NCI-H2227 (cell line): ENCODE results near the gene ADIPOR1.
A peak's percentile ranks its signal among the peaks of the same experiment; 100 is the strongest.

Source experiments
- DNase-seq: peaks from one replicate; lab custom pipeline; 2025; ENCODE audit not compliant: unreplicated experiment; lab: John Stamatoyannopoulos, UW

Gene ADIPOR1

DNA sequence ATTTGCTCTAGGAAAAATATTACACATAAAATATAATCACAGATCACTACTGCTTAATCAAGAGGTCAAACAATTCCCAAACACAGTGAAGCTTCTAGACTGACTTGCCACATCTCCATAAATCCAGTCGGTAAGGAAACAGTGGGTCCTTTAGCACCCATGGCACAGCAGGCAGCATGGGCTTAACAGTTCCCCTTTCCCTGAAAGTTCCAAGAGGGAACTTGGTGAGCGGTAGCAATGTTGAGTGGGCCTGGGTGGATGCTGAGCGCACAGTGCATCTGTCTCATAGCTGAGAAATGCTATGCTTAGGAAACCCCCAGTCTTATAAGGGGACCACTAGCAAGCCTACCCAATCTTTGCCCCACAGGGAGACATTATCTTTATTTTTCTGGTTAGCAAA is 16.7 kb upstream of the ADIPOR1 start:
- no peak for DNase-seq

GRCh38 chr1:202972046-202972445 is 13.9 kb upstream of the ADIPOR1 start:
- DNase-seq: no peak

DNA sequence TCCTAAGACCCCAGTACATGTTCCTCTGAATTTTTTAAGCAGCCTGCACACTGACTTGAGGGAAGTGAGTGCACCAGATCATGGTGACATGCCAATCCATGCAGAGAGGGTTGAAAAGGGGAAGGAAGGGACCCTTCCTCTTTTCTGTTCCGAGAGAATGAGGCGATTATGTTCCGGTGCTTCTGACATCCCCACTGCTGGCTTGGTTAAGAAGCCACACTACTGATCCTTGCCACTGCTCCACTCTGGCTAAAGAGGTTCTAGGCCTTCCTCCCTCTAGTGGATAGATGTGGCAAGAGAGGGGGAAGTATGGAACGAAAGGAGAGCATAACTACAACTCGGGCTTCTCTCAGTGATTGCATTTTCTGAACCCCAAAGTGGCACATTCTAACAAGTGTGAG is 10.8 kb upstream of the ADIPOR1 start:
- peak; percentile 76 for DNase-seq

DNA sequence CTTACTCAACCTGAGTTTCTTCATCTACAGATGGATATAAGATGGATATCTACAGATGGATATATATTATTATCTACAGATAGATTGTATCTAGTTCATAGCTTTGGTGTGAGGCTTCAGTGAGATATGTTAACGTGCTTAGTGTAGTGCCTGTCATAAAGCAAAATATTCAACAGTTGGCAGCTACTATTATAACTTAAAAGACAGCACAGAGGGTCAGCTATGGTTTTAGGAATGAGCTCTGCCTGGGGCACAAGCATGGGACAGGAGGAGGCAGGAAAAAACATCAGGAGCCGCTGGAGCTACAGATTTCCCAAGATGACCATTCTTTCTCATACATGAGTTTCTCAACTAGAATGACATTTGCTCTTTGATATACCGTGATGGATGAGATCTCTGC is 10.2 kb upstream of the ADIPOR1 start:
- DNase-seq: no peak

DNA sequence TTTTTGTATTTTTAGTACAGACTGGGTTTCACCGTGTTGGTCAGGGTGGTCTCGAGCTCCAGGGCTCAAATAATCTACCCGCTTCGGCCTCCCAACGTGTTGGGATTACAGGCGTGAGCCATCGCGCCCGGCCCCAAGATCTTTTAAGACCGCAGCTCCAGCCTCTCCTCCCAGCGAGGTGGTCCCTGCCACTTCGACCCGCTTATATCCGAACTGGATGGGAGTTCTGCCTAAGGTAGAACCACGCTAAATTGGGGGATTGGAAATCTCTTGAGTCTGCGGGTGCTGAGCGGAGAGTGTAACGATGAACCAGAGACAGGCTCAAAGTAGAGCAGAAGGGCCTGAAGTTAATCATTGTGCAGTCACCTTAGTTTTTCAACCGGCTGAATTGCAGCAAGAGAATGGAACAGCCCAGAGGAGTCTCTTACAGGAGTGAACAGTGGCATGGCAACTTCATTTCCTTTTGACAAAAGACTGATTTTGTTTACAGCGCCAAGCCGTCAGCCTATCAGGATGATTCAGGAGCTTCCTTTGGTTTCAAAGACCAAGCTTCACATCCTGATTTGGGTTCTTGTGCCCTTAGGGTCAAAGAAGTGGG is 9.7 kb upstream of the ADIPOR1 start:
- DNase-seq: peak; percentile 44

DNA sequence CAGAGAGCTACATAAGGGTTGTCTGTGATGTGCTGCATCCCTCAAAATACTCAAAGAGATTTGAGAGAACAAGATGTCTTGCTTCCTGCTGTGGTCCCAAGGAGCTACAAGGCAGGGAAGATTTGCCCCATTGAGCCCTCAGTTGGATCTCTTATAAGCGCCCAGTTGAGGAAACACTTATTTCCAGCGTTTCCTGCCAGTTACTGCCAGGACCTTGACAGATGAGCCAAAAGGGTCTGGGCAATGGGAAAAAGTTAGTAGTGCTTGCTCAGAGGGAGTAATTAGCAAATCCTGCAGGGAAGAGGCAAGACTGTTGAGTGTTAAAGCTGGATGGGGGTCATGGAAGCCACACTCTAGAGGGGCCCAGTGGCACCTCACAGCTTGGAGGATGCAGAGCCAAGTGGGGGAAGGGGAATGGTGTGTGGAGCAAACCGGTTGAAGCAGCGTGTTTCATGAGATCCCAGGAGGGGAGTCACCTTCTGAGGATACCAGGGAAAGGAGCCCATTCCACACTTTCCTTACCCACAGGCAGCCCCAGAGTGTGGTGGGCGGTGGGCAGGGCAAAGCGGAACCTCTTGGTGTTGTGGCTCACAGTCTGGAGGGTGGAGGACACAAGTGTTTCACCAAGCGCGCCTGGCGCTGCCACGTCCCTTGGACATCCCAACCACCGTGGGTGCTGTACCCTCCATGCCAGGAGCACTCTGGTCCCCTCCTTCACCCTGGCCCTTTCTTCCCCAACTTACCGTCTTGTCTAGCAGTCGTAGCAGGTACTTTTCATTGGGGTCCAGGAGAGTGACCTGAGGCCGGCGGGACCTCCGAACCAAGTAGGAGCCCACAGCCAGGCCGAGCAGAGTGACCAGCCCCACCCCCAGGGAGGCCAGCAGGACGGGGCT is 8.1 kb upstream of the ADIPOR1 start:
- DNase-seq: no peak

- no peak for DNase-seq
Observed at GRCh38 chr1:202965422-202965821, 7.3 kb upstream of the ADIPOR1 start.

GRCh38 chr1:202964791-202965410 is 6.8 kb upstream of the ADIPOR1 start:
- no peak for DNase-seq

DNA sequence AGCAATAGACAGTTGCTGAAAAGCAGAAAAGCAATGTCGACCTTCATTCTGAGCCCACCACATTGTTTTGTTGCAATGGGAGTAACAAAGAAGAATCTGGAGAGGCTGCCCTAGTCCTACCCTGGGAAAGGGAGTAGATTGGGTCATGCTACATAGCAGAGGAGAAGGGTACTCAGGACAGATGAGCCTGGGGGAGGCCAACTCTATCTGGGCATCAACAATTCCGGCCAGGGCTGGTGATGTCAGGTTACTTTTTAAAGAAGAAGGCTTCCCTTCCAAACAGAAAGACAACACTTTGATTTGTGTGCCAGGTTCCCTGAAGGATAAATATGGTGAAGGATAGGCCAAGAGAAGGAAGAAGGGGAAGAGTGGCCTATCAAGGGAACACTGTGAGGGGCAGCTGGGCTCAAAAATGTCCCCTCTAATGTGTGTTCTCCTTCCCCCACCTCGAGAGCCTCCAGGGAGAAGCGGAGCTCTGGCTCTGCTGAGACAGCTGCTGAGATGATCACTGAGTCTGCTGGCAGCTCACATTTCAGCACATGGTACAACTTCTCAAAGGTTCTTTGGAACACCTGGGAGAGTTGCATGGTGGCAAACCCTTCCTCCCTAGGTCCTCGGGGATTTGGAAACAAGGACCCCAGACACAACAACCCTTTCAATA is 3.2 kb upstream of the ADIPOR1 start:
- no peak for DNase-seq

DNA sequence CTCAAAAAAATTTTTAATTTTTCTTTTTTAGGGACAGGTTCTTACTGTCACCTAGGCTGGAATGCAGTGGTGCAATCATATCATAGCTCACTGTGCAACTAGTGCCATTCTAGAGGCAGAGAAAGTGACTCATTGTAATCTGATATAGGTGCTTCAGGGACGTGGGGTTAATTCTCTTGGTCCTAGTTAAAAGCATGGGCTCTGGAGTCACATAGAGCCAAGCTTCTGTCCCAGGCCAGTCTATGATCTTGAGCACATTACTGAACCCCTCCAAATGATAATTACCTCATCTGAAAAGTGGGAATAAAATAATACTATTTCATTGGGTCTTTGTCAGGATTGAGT is 1.1 kb upstream of the ADIPOR1 start:
- no peak for DNase-seq

- DNase-seq: no peak
Observed at GRCh38 chr1:202958544-202959275, 598 bp upstream of the ADIPOR1 start.

DNA sequence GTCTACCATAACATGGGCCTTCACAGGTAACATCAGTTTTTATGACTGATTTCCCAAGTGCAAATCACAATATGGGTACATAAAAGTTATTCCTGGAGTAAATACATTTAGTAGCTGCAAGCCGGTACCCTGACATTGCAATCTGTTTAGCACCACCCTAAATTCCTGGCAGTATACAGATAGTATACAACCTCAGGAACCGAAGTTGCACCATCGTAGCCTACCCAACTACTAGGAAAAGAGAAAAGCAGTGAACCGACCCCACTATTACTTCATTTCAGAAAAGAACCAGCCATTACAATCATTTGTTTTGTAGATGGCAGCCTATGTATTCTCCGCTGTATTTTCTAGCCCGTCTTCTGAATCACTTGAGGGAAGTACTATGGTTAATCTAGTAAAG is 1.1 kb downstream of the ADIPOR1 start:
- no peak for DNase-seq

- no peak for DNase-seq
Observed at GRCh38 chr1:202954057-202954745, 3.9 kb downstream of the ADIPOR1 start.

DNA sequence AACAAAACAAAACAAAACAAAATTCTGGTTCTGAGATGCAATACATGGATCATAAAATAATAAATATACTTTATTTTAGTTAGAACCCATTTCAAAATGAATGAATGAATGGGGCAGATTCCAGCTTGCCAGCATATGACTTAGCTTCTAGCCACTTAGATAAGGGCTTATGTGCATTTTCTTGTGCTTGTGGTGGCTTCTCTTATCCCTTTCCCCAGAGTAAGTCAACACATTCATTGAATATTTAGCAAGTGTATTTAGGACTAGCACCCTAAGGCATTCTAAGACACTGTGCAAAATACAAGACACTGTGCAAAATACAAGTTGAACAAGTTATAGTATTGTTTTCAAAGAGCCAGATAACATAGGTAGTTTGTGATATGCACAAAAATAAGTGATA is 4.7 kb downstream of the ADIPOR1 start:
- DNase-seq: no peak

GRCh38 chr1:202952818-202953217 is 5.3 kb downstream of the ADIPOR1 start:
- no peak for DNase-seq

DNA sequence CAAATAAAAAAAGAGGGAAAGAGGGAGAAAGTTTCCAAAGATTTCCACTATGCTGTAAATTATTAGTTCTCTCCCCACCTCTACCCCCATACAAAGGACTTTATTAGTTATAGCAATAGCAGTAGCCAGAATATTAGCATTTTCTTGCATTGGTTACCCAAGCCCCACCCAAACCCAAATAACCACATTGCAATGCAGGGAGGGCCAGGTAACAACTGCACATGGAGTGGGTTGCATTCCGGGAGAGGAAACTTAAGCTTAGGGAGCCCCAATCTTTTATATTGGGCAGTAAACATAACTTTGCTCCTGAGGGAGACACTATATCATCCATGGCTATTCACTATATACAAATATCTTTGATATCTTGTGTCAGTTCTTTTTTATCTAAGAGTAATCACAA is 6.0 kb downstream of the ADIPOR1 start:
- no peak for DNase-seq

DNA sequence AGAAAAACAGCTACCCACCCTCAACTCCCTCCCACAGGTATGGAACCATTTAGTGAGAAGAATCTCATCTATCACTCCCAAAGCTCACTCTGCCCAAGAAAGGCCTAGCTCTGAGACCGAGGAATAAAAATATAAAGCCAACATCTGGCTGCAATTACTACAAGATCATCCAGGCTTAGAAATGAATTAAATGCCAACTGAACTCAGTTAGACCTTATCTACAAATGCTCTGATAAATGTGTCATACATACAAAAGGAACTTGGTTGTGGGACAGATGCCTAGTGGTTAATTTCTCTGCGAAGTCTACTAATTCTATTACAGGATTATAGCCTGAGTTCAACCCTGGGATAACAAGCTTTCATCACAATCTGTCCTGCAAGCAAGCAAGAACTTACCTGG is 6.7 kb downstream of the ADIPOR1 start:
- DNase-seq: no peak

DNA sequence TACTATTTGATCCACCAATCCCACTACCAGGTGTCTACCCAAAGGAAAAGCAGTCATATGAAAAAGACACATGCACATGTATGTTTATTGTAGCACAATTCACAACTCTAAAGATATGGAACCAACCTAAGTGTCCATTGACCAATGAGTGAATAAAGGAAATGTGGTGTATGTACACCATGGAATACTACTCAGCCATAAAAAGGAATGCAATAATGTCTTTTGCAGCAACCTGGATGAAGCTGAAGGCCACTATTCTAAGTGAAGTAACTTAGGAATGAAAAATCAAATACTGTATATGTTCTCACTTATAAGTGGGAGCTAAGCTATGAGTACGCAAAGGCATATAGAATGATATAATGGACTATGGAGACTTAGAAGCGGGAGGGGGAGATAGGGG is 12.6 kb downstream of the ADIPOR1 start:
- DNase-seq: no peak

DNA sequence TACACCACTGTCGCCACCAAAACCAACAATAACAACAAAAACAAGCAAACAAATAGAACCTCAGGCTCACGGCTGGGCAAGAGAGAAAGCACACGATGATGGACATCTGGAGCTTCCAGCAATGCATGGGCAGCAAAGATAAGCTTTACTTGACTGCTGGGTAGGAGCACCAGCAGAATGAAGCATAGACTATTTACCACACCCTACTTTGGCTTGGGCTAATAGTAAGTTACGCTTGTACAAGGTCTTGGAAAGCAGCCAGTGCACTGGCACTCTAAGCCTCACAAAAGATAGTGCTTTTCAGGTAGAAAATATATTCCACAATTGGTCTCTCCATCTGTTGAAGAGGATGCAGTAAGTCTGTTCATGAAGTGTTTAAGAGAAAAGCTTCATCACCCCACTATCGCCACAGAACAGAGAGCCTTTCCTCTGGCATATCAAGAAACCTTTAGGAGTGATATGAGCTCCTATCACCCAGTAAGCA is 13.6 kb downstream of the ADIPOR1 start:
- DNase-seq: no peak

DNA sequence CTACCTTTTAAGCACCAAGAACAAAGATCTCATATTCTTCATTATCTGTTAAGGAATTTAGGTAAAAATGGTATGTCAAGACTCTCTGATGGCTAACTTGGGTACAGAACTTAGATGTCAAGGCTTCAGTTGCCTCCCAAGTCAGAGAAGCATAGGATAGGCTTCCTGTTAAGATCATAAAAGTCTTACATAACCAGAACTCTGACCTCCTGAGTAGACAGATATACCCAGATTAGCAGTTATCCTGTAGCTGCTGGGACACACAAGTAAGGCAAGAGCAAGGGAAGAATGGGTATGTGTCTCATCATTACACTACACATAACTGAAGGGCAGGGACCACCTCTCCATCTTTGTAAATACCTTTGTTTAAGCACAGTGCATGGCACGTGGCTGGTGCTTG is 15.7 kb downstream of the ADIPOR1 start:
- no peak for DNase-seq
